Natural killer cell treated with Interleukin-12 subunit alpha and Interleukin-12 subunit beta and Interleukin-15 and Interleukin-18, amount 100 ng/mL, for 72 hours (primary cell): ENCODE measurements around the gene MYG1. TPM values are rescaled to one million over a fixed set of nuclear protein-coding genes. Genes with fewer than 3 reads are reported as not detected.
A peak's percentile ranks its signal among the peaks of the same experiment; 100 is the strongest.

Source experiments
- ATAC-seq, 2 donors: fragments of 150-1000 bp; cut with Tn5 transposase in 1 of 2; sonication (Bioruptor Pico), chemical (Tn5 transposase) in 1 of 2; 2 replicates each; pipeline ENCODE4 v1.10.0; 2021
- DNase-seq: peaks from one replicate; pipeline ENCODE4 v3.0.0; 2022; ENCODE audit warnings: low spot score
- H3K27ac Mint-ChIP-seq, 2 donors: 1 replicate in 1 of 2; 2 replicates in 1 of 2; pipeline ENCODE4 v1.8.0; 2022; ENCODE audit warnings: mixed read lengths in 2 of 2, mild to moderate bottlenecking in 1 of 2, moderate library complexity in 1 of 2
- H3K27me3 Mint-ChIP-seq, 2 donors: 1 replicate in 1 of 2; 2 replicates in 1 of 2; pipeline ENCODE4 v1.8.0; 2022; ENCODE audit warnings: mixed read lengths in 2 of 2
- H3K36me3 Mint-ChIP-seq: one replicate; pipeline ENCODE4 v1.8.0; 2022; ENCODE audit warnings: mixed read lengths
- H3K4me1 Mint-ChIP-seq, 2 donors: 1 replicate in 1 of 2; 2 replicates in 1 of 2; pipeline ENCODE4 v1.8.0; 2022; ENCODE audit warnings: low read depth in 2 of 2, mixed read lengths in 2 of 2, mild to moderate bottlenecking in 1 of 2
- H3K4me3 Mint-ChIP-seq: one replicate; pipeline ENCODE4 v1.8.0; 2022; ENCODE audit warnings: mixed read lengths
- H3K9me3 Mint-ChIP-seq: 2 replicates; pipeline ENCODE4 v1.8.0; 2022; ENCODE audit warnings: mixed read lengths
- total RNA-seq, 2 donors: library from RNA; stranded (reverse); gene quantifications; one replicate each; pipeline ENCODE4 v1.2.3, GENCODE V29; 2022

The MYG1 gene, protein sequence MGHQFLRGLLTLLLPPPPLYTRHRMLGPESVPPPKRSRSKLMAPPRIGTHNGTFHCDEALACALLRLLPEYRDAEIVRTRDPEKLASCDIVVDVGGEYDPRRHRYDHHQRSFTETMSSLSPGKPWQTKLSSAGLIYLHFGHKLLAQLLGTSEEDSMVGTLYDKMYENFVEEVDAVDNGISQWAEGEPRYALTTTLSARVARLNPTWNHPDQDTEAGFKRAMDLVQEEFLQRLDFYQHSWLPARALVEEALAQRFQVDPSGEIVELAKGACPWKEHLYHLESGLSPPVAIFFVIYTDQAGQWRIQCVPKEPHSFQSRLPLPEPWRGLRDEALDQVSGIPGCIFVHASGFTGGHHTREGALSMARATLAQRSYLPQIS
- total RNA-seq = 10 to 100 TPM; 55.8 to 72.9 TPM

DNA sequence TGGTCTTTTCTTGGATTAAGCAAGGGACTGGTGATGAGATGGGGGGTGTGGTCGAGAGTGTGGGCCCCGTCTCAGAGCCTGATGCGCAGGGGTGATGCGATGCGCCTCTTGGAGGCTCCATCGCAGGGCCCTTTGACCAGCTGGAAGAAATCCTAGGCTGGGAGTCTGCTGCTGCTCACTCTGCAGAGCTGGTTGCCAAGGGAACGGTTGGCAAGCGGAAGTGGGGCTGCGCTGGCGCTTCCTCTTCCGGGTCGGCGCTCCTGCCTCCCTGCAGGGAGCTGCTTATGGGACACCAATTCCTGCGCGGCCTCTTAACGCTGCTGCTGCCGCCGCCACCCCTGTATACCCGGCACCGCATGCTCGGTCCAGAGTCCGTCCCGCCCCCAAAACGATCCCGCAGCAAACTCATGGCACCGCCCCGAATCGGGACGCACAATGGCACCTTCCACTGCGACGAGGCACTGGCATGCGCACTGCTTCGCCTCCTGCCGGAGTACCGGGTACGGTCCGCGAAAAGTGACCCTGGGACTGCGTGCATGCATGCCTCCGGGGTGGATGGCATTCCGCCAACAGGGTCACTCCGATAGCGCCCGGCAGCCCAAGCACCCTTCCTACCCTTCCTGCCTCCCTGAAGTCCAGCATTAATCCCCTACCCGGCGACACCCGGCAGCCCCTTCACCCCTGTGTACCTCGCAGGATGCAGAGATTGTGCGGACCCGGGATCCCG is at the start of gene MYG1:
Gene MYG1, plus strand, starts transcription at position 242 of the 727 bp plus-strand sequence. Its CDS starts 43 bp downstream, at position 285.
- Mint-ChIP-seq H3K9me3 (no peaks in the 10 kb centered on the region), H3K4me3 (peak within 1 kb of the TSS; percentile 98), H3K4me1 (peaks cover 61 to 71% of the 10 kb centered on the region in 2 donors), H3K36me3 (peaks cover 33% of the 10 kb centered on the region), H3K27me3 (no peaks in the 10 kb centered on the region), H3K27ac (peak within 1 kb of the TSS; percentile 86 to 87)
- ATAC-seq = peak; percentile 87 to 88
- DNase-seq = peak; percentile 90

DNA sequence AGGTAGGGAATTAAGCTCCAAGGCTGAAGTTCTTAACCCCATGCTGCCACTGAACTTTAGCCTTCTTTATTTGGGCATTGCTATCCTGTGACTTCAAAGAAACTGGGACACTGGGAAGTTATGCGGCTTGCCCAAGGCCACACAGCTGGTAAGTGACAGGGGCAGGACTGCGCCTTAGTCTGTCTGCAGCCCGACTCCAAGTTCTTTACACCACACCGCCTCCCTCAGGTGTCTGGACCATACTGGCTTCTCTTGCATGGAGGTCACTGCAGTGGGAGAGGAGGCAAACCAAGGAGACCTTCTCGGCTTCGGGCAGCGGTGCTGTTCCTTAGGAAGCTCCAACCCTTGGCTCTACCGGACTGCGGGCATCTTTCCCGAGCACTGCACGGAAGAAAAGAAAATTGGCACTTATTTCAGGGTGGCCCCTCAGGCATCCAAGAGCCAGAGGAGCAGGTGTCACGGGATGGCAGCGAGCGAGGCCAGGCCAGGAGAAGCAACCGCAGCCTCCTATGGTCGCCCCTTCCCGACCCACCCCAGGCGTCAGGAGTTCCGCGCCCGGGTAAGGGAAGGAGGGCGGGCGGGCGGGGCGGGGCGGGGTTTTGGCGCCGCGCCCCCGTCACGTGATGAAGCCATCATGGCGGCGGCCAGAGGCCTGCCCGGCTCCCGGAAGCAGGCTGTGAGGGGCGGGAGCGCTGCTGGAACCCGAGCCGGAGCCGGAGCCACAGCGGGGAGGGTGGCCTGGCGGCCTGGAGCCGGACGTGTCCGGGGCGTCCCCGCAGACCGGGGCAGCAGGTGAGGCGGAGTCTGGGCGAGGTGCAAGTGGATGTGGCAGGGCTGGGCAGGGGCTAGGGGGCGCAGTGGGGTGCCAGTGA is 47.8 kb upstream of the MYG1 start:
- H3K27ac Mint-ChIP-seq = peak overlapping the region; percentile 82 to 92
- DNase-seq (peak; percentile 89), ATAC-seq (peak; percentile 91 to 94)
- H3K27me3 Mint-ChIP-seq = no peaks in the 10 kb centered on the region
- peak overlapping the region; percentile 94 for H3K4me3 Mint-ChIP-seq
- peaks cover 23 to 27% of the 10 kb centered on the region in 2 donors for H3K4me1 Mint-ChIP-seq
- H3K9me3 Mint-ChIP-seq = no peaks in the 10 kb centered on the region
- no peaks in the 10 kb centered on the region for H3K36me3 Mint-ChIP-seq

DNA sequence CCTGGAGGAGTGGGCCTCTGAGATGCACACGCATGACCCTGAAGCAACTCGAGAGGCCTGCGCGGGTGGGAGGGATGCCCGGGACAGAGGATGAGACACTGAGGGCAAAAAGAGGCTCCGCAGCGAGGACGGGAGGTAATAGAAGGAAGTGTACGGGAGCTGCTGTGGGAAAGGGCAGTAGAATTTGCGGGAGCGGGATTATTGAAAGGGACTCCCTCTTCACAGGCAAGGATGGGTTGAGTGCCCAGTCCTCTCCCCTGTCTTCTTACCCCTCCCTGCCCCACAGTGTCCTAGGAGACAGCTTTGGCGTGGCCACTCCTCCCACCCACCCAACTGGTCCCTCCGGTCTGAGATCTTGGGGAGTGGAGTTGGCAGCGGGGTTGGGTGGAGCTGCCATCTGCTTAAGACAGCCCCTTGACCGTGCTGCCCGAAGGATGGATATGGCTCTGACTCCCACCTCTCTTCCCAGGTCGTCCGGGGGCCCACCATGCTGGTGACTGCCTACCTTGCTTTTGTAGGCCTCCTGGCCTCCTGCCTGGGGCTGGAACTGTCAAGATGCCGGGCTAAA is 47.1 kb upstream of the MYG1 start:
- Mint-ChIP-seq H3K4me3 (peak overlapping the region; percentile 94), H3K4me1 (peaks cover 23 to 27% of the 10 kb centered on the region in 2 donors), H3K27me3 (no peaks in the 10 kb centered on the region), H3K27ac (peak overlapping the region; percentile 82 to 92), H3K9me3 (no peaks in the 10 kb centered on the region), H3K36me3 (no peaks in the 10 kb centered on the region)
- no peak for DNase-seq
- ATAC-seq = peak in 1 of 2 donors; percentile 1

DNA sequence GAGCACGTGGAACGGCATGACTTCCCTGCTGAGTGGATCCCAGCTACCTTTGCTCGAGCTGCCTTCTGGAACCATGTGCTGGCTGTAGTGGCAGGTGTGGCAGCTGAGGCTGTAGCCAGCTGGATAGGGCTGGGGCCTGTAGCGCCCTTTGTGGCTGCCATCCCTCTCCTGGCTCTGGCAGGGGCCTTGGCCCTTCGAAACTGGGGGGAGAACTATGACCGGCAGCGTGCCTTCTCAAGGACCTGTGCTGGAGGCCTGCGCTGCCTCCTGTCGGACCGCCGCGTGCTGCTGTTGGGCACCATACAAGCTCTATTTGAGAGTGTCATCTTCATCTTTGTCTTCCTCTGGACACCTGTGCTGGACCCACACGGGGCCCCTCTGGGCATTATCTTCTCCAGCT is 46.2 kb upstream of the MYG1 start:
- peak overlapping the region; percentile 94 for H3K4me3 Mint-ChIP-seq
- H3K9me3 Mint-ChIP-seq = no peaks in the 10 kb centered on the region
- H3K27me3 Mint-ChIP-seq = no peaks in the 10 kb centered on the region
- ATAC-seq (no peak), DNase-seq (no peak)
- peak overlapping the region; percentile 82 to 92 for H3K27ac Mint-ChIP-seq
- H3K36me3 Mint-ChIP-seq = no peaks in the 10 kb centered on the region
- H3K4me1 Mint-ChIP-seq = peaks cover 23 to 27% of the 10 kb centered on the region in 2 donors

DNA sequence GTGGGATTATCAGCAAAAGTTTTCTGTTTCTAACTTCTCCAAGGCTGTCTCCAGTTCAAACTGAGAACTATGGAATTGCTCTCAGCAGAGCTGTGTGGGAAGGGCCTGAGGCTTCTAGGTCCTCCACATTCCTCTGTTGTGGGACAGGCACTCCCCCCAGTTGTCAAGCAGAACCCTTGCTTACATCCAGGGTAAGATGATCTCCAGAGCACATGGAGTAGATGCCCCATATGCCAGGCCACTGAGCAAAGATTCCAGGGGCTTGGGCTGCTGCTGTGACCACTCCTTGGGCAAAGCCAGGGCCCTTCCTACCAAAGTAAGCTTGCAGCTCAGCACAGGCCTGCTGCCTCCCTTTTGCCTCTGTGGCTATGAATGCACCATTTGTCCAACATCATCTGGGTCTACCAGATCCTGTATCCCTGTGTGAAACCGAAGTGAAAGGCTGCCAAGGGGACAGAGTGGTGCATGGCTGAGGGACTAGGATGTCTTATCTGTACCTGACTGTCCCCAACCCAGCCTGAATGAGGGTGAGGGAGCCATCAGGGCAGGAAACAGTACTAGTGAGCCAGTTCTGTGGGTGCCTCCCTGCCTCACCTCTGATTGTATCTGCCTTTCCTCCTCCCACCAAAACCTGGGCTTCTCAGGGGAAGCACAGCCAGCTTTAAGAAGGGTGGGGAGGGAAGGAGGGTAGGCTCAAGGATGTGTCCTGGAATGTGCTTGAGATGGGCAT is 44.5 kb upstream of the MYG1 start:
- Mint-ChIP-seq H3K4me3 (no peak overlapping the region), H3K36me3 (no peaks in the 10 kb centered on the region), H3K27ac (no peak overlapping the region), H3K9me3 (no peaks in the 10 kb centered on the region), H3K4me1 (peaks cover 27 to 30% of the 10 kb centered on the region in 2 donors), H3K27me3 (no peaks in the 10 kb centered on the region)
- DNase-seq (no peak), ATAC-seq (no peak)

DNA sequence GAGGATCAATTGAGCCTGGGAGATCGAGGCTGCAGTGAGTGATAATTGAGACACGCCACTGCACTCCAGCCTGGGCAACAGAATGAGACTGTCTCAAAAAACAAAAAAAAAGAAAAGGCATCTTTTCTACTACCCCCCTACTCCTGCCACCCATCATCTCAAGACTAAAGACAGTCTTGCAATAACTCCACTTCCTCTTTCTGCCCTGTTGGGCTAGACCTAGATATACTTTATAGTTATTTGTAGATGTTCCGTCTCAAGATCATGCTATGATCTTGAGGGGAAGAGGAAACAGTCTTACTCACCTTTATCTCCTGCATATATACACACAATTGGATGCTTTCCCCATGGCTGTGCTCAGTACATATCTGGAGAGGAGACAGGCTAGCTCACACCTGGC is 43.5 kb upstream of the MYG1 start:
- Mint-ChIP-seq H3K9me3 (no peaks in the 10 kb centered on the region), H3K4me3 (no peak overlapping the region), H3K27ac (no peak overlapping the region), H3K4me1 (peaks cover 24 to 28% of the 10 kb centered on the region in 2 donors), H3K36me3 (no peaks in the 10 kb centered on the region), H3K27me3 (no peaks in the 10 kb centered on the region)
- DNase-seq = no peak
- ATAC-seq = no peak

DNA sequence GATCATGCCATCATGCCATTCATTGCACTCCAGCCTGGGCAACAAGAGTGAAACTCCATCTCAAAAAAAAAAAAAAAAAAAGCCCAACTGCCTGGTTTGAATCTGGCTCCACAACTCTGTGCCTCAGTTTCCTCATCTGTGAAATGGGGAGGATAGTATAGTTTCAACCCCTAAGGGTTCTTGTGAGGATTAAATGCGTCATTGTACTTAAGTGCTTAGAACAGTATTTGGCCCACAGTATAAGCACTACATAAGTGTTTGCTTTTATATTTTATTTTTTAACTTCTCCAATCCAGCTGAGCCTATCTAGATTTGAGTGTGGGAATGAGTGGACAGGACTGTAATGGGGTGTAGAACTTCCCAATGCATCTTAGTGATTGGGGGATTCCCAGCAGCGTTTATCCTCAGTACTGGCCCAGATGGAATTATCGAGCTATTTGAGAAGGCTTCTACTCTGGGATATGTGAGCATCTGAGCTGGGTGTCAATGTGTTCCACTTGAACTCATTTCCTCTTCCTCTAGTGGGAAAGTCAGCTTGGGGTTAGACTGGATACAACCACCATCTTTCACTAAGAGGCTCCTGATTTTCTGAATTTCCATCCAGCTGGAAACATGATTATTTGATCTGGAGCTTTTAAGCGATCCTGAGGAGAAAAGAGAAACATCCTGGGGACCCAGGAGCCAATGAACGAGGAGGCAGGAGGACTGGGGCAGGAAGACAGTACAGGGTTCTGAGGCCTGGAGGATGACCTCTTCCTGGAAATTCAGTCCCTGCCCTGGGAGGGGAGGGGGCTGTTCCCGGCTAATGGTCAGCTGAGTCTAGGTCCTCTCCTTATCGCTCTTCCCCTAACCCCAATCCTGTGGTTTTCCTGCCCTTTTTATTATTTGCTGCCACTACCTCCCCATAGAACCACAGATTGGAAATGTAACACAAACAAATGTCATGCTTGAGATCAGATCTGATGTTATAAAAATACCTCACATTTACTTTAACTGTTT is 40.7 kb upstream of the MYG1 start:
- no peak for DNase-seq
- peaks cover 4 to 7% of the 10 kb centered on the region in 2 donors for H3K4me1 Mint-ChIP-seq
- no peak overlapping the region for H3K27ac Mint-ChIP-seq
- ATAC-seq = no peak
- H3K27me3 Mint-ChIP-seq = no peaks in the 10 kb centered on the region
- H3K9me3 Mint-ChIP-seq = no peaks in the 10 kb centered on the region
- H3K4me3 Mint-ChIP-seq = no peak overlapping the region
- H3K36me3 Mint-ChIP-seq = no peaks in the 10 kb centered on the region

DNA sequence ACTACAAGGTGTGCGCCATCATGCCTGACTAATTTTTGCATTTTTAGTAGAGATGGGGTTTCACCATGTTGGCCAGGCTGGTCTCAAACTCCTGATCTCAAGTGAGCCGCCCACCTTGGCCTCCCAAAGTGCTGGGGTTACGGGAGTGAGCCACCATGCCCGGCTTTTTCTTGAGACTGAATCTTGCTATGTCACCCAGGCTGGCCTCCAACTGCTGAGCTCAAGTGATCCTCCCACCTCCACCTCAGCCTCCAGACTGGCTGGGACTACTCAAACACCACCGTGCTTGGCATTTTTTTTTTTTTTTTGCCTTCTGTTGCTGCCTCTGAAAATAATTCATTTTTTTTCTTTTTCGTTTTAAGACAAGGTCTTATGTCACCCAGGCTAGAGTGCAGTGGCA is 39.6 kb upstream of the MYG1 start:
- DNase-seq = no peak
- Mint-ChIP-seq H3K27ac (no peak overlapping the region), H3K4me3 (no peak overlapping the region), H3K27me3 (no peaks in the 10 kb centered on the region), H3K9me3 (no peaks in the 10 kb centered on the region), H3K36me3 (no peaks in the 10 kb centered on the region), H3K4me1 (peaks cover 0 to 6% of the 10 kb centered on the region in 2 donors)
- no peak for ATAC-seq

DNA sequence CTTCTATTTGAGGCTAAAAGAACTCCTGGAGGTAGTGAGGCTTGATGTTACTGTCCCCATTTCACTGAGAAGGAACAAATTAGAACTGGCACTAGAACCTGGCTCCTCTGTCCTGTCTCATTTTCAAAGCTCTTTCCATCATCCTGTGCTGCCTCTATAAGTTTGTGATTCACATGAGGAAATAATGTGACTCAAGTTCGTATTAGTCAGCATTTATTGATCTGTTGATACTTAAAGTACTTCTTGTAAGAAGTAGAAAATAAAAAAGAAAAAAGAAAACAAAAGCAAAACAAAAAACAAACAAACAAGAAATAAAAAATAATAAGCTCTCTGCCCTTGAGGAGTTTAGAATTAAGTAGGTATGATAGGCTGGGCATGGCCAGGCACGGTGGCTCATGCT is 33.7 kb upstream of the MYG1 start:
- Mint-ChIP-seq H3K27me3 (no peaks in the 10 kb centered on the region), H3K36me3 (no peaks in the 10 kb centered on the region), H3K4me3 (no peak overlapping the region), H3K27ac (no peak overlapping the region), H3K9me3 (no peaks in the 10 kb centered on the region), H3K4me1 (peaks cover 32 to 33% of the 10 kb centered on the region in 2 donors)
- no peak for ATAC-seq
- no peak for DNase-seq

DNA sequence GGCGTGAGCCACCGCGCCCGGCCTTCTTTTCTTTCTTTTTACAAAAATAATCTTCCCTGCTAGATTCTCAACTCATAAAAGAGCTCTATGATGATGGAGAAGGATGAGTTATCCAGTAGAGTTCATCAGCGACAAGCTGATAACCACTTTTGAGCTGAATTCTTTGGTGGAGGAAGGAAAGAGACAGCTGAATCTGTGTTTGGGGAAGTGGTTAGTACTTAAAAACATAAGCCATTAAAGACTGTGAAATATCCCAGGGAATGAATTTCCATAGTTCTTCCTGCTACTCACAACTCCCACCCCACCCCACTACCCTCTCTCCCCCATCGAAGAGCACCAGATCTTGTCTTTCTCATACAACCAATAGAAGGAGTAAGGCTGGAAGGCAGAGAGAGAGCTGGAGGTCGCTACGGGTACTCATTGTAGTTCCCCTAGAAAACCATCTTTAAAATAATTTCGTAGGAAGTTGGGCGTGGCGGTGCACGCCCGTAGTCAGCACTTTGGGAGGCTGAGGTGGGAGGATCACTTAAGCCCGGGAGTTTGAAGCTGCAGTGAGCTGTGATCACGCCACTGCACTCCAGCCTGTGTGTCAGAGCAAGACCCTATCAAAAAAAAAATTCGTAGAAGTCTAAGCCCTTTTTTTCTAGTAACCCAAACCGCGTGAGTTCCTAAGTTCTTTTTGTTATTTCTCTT is 32.0 kb upstream of the MYG1 start:
- Mint-ChIP-seq H3K27ac (peak overlapping the region; percentile 74 to 86), H3K36me3 (no peaks in the 10 kb centered on the region), H3K4me1 (peaks cover 32 to 33% of the 10 kb centered on the region in 2 donors), H3K27me3 (no peaks in the 10 kb centered on the region), H3K9me3 (no peaks in the 10 kb centered on the region), H3K4me3 (peak overlapping the region; percentile 91)
- no peak for DNase-seq
- peak; percentile 40 to 43 for ATAC-seq

DNA sequence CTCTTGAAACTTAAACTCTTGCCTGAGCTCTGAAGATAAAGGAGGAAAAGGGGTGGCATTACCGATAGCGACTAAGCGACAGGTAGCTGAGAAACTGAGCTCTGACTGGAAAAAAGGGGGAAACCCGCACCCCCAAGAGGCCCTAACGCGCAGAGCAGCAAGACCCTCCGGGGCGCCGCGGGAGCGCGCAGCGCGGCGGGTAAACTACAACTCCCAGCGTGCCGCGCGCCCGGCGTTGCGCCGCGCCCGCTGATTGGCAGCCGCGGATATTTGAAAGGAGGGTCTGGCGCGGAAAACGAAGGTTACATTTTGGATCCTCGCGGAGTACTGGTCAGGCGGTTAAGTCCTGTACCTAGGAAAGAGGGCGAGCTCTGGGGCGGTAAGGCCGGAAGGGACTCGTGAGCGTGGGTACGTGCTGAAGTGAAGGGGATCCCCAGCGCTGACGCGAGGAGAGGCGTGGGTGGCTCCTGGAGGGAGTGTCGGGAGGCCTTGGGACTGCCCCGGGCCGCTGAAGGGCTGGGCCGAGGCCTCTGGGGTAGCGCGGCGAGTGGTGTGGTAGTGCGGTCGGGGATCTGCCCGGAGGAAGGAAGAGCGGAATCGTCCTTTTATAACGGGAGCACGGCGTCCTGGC is 31.4 kb upstream of the MYG1 start, which contains the start of gene ESPL1:
Gene ESPL1, plus strand, starts transcription at position 301 of the 631 bp plus-strand sequence. CDS start 468 bp downstream, outside the sequence.
- no peaks in the 10 kb centered on the region for H3K27me3 Mint-ChIP-seq
- DNase-seq = peak; percentile 92
- H3K9me3 Mint-ChIP-seq = no peaks in the 10 kb centered on the region
- H3K4me3 Mint-ChIP-seq = peak within 1 kb of the TSS; percentile 91
- H3K27ac Mint-ChIP-seq = peak within 1 kb of the TSS; percentile 74 to 86
- H3K4me1 Mint-ChIP-seq = peaks cover 32 to 33% of the 10 kb centered on the region in 2 donors
- H3K36me3 Mint-ChIP-seq = no peaks in the 10 kb centered on the region
- peak; percentile 94 for ATAC-seq
